NCI-H128 (cell line): ENCODE measurements around the gene GJA10.
"Not testable (repeated sequence)": the region's sequence is repeated elsewhere in the genome, so short reads cannot be mapped to it uniquely, and the experiment has no call there.

Experiments used
- DNase-seq: peaks from one replicate; lab custom pipeline; 2025; ENCODE audit not compliant: unreplicated experiment; lab: John Stamatoyannopoulos, UW

Gene GJA10

GRCh38 chr6:89894169-89894568, at the start of gene GJA10:
Gene GJA10, plus strand, starts transcription at chr6:89894469. Its CDS starts 0 bp downstream, at chr6:89894469.
- no peak for DNase-seq

GRCh38 chr6:89847513-89847912, 46.8 kb upstream of the GJA10 start:
- DNase-seq, result not testable (repeated sequence)

- no peak for DNase-seq
Measured at GRCh38 chr6:89853068-89853467, 41.2 kb upstream of the GJA10 start.

DNA sequence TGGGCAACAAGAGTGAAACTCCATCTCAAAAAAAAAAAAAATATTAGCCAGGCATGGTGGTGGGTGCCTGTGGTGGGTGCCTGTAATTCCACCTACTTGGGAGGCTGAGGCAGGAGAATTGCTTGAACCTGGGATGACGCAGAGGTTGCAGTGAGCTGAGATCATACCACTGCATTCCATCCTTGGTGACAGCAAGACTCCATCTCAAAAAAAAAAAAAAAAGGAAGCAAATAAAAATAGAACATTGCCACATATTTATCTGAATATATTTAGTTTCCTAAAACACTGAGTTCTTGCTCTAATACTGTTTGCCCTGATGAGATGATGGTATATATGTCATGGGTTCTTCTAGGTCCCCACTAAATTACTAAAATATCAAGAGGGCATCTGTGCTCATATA, 36.2 kb upstream of the GJA10 start:
- no peak for DNase-seq

DNA sequence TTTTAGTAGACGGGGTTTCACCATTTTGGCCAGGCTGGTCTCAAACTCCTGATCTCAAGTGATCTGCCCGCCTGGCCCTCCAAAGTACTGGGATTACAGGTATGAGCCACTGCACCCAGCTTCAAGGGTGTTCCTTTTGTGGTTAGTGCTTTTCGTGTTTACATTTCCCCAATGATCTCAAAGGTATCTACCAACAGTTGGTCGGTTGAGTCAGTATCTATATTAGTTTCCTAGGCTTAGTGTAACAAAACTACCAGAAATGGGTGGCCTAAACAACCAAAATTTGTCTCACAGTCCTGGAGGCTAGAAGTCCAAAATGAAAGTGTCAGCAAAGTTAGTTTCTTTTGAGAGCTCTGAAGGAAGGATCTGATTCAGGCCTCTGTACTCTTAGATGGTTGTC, 34.5 kb upstream of the GJA10 start:
- DNase-seq, result no peak

DNA sequence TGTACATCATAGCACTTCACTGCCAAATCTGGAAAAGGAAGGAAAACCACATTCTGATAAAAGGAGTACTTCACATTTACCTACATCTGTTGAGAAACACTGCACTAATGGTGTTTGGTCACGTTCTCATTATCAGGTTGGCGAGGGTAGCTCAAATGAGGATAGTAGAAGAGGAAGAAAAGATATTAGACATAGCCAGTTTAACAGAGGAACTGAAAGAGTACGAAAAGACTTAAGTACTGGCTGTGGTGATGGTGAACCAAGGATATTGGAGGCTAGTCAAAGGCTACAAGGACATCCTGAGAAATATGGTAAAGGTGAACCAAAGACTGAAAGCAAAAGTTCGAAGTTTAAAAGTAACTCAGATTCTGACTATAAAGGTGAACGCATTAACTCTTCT, 32.0 kb upstream of the GJA10 start:
- no peak for DNase-seq

GRCh38 chr6:89862698-89863097, 31.6 kb upstream of the GJA10 start:
- no peak for DNase-seq

GRCh38 chr6:89866024-89866678, 28.1 kb upstream of the GJA10 start:
- DNase-seq, result no peak

DNA sequence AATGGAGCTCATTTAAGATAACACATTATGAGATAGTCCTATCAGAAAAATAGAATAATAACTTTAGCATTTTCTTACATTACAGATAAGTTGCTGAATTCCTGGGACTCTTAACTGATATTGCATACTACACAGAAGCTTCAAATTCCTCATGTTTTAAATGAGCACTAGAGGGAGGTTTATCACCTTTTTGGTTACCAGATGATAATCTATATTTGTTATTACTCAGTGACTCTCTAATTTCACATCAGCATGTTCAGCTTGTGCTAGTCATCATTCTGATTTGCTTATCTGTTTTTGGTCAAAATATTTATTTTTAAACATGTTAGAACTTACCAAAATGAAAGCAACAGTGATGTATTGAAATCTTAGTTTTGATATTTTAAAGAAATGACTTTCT, 20.5 kb upstream of the GJA10 start:
- no peak for DNase-seq

DNA sequence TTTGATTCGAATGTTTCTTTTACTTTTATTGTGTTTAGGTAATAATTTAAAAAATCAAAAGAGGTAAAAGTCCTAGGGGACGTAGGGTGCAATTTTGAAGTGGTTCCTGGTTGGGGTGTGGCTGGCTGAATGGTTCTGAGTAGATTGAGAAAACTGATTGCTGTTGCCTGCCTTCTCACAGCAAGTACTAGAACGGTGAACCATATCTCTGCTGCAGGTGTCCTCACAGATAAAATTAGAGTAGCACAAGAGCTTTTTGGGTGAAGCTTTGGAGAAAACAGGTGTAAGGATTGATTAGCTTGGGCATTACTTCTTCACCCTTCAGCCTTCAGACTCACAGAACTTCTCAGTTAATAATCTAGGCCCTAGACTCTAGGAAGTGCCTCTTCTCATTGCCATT, 19.8 kb upstream of the GJA10 start:
- no peak for DNase-seq

- DNase-seq, result no peak
Measured at GRCh38 chr6:89886378-89887120, 7.7 kb upstream of the GJA10 start.

GRCh38 chr6:89887452-89888137, 6.7 kb upstream of the GJA10 start:
- DNase-seq, result no peak

DNA sequence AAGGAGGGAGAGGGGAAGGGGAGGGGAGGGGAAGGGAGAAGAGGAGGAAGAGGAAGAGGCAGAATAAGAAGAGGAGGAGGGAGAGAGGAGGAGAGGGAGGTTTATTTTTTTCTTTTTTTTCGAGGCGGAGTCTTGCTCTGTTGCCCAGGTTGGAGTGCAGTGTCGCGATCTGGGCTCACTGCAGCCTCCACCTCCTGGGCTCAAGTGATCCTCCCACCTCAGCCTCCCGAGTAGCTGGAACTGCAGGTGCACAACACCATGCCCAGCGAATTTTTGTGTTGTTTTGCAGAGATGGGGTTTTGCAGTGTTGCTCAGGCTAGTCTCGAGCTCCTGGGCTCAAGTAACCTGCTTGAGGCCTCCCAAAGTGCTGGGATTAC, 6.1 kb upstream of the GJA10 start:
- no peak for DNase-seq

DNA sequence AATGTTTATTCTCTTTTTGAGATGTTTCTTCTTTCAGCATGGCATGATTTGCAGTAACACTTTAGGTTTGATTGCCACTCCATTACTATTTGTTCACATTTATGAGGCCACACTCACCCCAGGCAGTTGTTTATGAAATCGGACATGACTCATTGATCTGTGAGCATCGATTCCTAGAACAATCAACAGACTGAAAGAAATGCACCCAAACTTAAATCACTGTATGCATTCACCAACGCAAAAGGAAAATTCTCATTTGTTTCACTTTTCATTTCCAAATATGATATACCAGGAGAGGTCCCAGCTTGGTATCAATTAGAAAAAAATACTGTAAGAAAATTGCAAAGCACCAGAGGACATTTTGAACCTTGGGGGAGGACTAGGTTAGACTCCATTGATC, 5.4 kb upstream of the GJA10 start:
- DNase-seq, result no peak

DNA sequence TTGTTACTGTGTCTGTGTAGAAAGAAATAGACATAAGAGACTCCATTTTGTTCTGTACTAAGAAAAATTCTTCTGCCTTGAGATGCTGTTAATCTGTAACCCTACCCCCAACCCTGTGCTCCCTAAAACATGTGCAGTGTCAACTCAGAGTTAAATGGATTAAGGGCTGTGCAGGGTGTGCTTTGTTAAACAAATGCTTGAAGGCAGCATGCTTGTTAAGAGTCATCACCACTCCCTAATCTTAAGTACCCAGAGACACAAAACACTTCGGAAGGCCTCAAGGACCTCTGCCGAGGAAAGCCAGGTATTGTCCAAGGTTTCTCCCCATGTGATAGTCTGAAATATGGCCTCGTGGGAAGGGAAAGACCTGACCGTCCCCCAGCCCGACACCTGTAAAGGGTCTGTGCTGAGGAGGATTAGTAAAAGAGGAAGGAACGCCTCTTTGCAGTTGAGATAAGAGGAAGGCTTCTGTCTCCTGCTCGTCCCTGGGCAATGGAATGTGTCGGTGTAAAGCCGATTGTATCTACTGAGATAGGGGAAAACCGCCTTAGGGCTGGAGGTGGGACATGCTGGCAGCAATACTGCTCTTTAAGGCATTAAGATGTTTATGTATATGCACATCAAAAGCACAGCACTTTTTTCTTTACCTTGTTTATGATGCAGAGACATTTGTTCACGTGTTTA, 3.3 kb upstream of the GJA10 start:
- not testable (repeated sequence) for DNase-seq

GRCh38 chr6:89892577-89892976, 1.7 kb upstream of the GJA10 start:
- DNase-seq, result not testable (repeated sequence)

DNA sequence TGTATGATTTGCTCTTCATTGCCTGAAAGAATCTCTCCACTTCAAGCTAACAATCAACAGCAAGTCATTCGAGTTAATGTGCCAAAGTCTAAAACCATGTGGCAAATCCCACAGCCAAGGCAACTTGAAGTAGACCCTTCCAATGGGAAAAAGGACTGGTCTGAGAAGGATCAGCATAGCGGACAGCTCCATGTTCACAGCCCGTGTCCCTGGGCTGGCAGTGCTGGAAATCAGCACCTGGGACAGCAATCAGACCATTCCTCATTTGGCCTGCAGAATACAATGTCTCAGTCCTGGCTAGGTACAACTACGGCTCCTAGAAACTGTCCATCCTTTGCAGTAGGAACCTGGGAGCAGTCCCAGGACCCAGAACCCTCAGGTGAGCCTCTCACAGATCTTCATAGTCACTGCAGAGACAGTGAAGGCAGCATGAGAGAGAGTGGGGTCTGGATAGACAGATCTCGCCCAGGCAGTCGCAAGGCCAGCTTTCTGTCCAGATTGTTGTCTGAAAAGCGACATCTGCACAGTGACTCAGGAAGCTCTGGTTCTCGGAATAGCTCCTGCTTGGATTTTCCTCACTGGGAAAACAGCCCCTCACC, 1.1 kb downstream of the GJA10 start:
- DNase-seq, result no peak

DNA sequence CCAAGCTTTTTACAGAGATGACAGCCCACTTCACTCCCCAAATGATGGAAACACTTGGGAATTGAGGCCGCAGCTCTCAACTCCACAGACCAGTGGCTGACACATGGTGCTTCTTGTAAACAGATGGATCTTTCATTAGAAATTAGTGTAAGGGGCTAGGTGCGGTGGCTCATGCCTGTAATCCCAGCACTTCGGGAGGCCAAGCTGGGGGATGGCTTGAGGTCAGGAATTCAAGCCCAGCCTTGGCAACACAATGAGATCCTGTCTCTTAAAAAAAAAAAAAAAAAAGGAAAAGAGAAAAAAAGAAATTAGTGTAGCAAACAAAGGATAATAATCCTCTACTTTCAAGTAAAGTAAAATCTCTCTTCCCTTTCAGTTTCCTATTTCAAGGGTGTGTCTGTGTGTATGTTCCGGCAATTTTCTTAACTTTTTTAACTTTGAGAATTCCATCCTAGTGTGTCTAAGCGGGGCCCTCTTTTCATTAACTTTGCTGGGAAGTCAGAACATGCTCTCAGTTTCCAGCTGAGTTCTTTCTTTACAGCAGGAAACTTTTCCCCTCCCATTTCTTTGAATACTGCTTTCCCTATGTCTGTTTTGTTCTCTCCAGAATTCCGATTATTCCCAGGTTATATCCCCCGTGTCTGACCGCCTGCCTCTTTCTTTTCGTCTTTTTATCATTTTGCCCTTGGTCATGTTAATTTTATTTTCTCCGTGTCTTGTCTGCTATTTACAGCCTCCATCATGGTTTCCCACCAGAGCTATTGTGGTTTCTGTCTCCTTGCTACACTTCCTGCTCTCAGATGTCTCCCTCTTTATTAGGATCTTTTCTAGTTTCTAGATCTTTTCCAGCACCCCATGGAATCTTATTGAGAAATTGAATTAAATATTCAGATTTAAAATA, 16.0 kb downstream of the GJA10 start:
- not testable (repeated sequence) for DNase-seq

GRCh38 chr6:89910902-89911240, 16.6 kb downstream of the GJA10 start:
- DNase-seq, result no peak
